OCI-LY1 (cell line): ENCODE results near the gene FBXO46.

ENCODE experiments used
- H2AFZ ChIP-seq: fragments of 200-600 bp; sonication (generic), shearing (Covaris generic); 2 replicates; pipeline ENCODE4 v1.6.0; 2014; ENCODE audit warnings: antibody characterized with exemption, mild to moderate bottlenecking, low read length
- H3F3A ChIP-seq: fragments of 200-600 bp; sonication (generic), shearing (Covaris generic); 2 replicates; pipeline ENCODE4 v1.6.0; 2014; ENCODE audit warnings: mild to moderate bottlenecking, antibody characterized with exemption, low read length, moderate library complexity; ENCODE audit not compliant: insufficient read depth
- H3K27ac ChIP-seq: fragments of 200-600 bp; sonication (generic); 2 replicates; pipeline ENCODE4 v1.5.1; 2014; ENCODE audit warnings: low read length, mixed run types, mild to moderate bottlenecking, low read depth; ENCODE audit not compliant: poor library complexity, severe bottlenecking
- H3K27me3 ChIP-seq: fragments of 200-600 bp; sonication (generic); 2 replicates; pipeline ENCODE4 v1.6.0; 2014; ENCODE audit warnings: antibody characterized with exemption, mild to moderate bottlenecking, low read length, moderate library complexity; ENCODE audit not compliant: insufficient read depth
- H3K36me3 ChIP-seq: fragments of 200-600 bp; sonication (generic); 2 replicates; pipeline ENCODE4 v1.6.1; 2014; ENCODE audit warnings: mild to moderate bottlenecking, antibody characterized with exemption, low read length, moderate library complexity, mixed read lengths; ENCODE audit not compliant: insufficient read depth
- H3K4me1 ChIP-seq: fragments of 200-600 bp; sonication (generic); 2 replicates; pipeline ENCODE4 v1.5.1; 2014; ENCODE audit warnings: mild to moderate bottlenecking, low read length, moderate library complexity; ENCODE audit not compliant: insufficient read depth, severe bottlenecking
- H3K4me2 ChIP-seq: fragments of 200-600 bp; sonication (generic), shearing (Covaris generic); 2 replicates; pipeline ENCODE4 v1.6.1; 2014; ENCODE audit warnings: low read length
- H3K4me3 ChIP-seq: fragments of 200-600 bp; sonication (generic); 2 replicates; pipeline ENCODE4 v1.5.1; 2014; ENCODE audit warnings: low read length, low read depth, mild to moderate bottlenecking, mixed read lengths; ENCODE audit not compliant: poor library complexity, severe bottlenecking
- H3K79me2 ChIP-seq: fragments of 200-600 bp; shearing (Covaris generic); 2 replicates; pipeline ENCODE4 v1.6.1; 2016; ENCODE audit warnings: mixed run types, low read length, mixed read lengths; ENCODE audit not compliant: insufficient read depth
- H3K9ac ChIP-seq: fragments of 200-600 bp; sonication (generic), shearing (Covaris generic); 2 replicates; pipeline ENCODE4 v1.6.1; 2014; ENCODE audit warnings: mild to moderate bottlenecking, low read length, mixed read lengths
- H3K9me2 ChIP-seq: fragments of 200-600 bp; sonication (generic), shearing (Covaris generic); 2 replicates; pipeline ENCODE4 v1.6.1; 2014; ENCODE audit warnings: low read depth, mild to moderate bottlenecking, low read length, mixed read lengths
- H3K9me3 ChIP-seq: fragments of 200-600 bp; shearing (Covaris generic); 2 replicates; pipeline ENCODE4 v1.6.1; 2014; ENCODE audit warnings: low read length, mixed read lengths
- H4K20me1 ChIP-seq: fragments of 200-600 bp; sonication (generic), shearing (Covaris generic); 2 replicates; pipeline ENCODE4 v1.6.0; 2016; ENCODE audit warnings: mild to moderate bottlenecking, low read length; ENCODE audit not compliant: insufficient read depth
- CTCF ChIP-seq: fragments of 200-600 bp; sonication (generic), shearing (Covaris generic); IDR thresholded peaks from 2 replicates; pipeline ENCODE4 v1.5.1; 2017; ENCODE audit warnings: mild to moderate bottlenecking, antibody characterized with exemption, low read length, moderate library complexity, mixed read lengths
- EZH2 ChIP-seq: fragments of 200-600 bp; sonication (generic), shearing (Covaris generic); IDR thresholded peaks from 2 replicates; pipeline ENCODE4 v1.8.0; 2017; ENCODE audit warnings: borderline replicate concordance, mixed run types, mild to moderate bottlenecking, antibody characterized with exemption, low read length, moderate library complexity, mixed read lengths

The FBXO46 gene

GRCh38 chr19:45742969-45743368 is 12.3 kb upstream of the FBXO46 start:
- H3K4me2 ChIP-seq: no peak overlapping the region
- H3F3A ChIP-seq: no peaks in the 10 kb centered on the region
- no peaks in the 10 kb centered on the region for H3K36me3 ChIP-seq
- no peaks in the 10 kb centered on the region for H4K20me1 ChIP-seq
- H3K4me3 ChIP-seq: no peak overlapping the region
- H3K27ac ChIP-seq: no peak overlapping the region
- TF ChIP-seq EZH2: no peak
- TF ChIP-seq CTCF: no peak
- no peak overlapping the region for H2AFZ ChIP-seq
- H3K9ac ChIP-seq: no peak overlapping the region
- no peaks in the 10 kb centered on the region for H3K9me3 ChIP-seq
- no peaks in the 10 kb centered on the region for H3K9me2 ChIP-seq
- no peaks in the 10 kb centered on the region for H3K4me1 ChIP-seq
- H3K79me2 ChIP-seq: no peaks in the 10 kb centered on the region
- H3K27me3 ChIP-seq: peaks cover 11% of the 10 kb centered on the region; the same call in 1 of the 2 replicates

GRCh38 chr19:45739498-45740439 is 9.1 kb upstream of the FBXO46 start:
- no peak for TF ChIP-seq EZH2
- TF ChIP-seq CTCF: no peak
- no peak overlapping the region for H3K4me3 ChIP-seq
- no peak overlapping the region for H3K4me2 ChIP-seq

GRCh38 chr19:45733160-45733810 is 2.6 kb upstream of the FBXO46 start, which contains the start of gene MEIOSIN:
MEIOSIN (plus strand) TSS chr19:45733439; CDS start chr19:45735377, 1,938 bp downstream.
- Histone ChIP-seq H3F3A (no peaks in the 10 kb centered on the region), H3K79me2 (peaks cover 21% of the 10 kb centered on the region), H3K27ac (no peak within 1 kb of the TSS), H3K4me3 (no peak within 1 kb of the TSS), H3K9ac (no peak within 1 kb of the TSS), H3K9me2 (no peaks in the 10 kb centered on the region), H4K20me1 (no peaks in the 10 kb centered on the region), H3K27me3 (no peaks in the 10 kb centered on the region), H3K4me1 (peaks cover 9% of the 10 kb centered on the region), H3K9me3 (no peaks in the 10 kb centered on the region), H3K4me2 (no peak within 1 kb of the TSS), H3K36me3 (no peaks in the 10 kb centered on the region), H2AFZ (no peak within 1 kb of the TSS)
- TF ChIP-seq CTCF (no peak), EZH2 (no peak)

More at GRCh38 chr19:45739498-45740439, 9.1 kb upstream of the FBXO46 start:
- Histone ChIP-seq H3K36me3 (no peaks in the 10 kb centered on the region), H2AFZ (no peak overlapping the region), H3K27ac (no peak overlapping the region), H4K20me1 (no peaks in the 10 kb centered on the region), H3K4me1 (no peaks in the 10 kb centered on the region), H3K79me2 (no peaks in the 10 kb centered on the region), H3K9me2 (no peaks in the 10 kb centered on the region), H3F3A (no peaks in the 10 kb centered on the region), H3K9me3 (no peaks in the 10 kb centered on the region), H3K9ac (no peak overlapping the region), H3K27me3 (peaks cover under 1% of the 10 kb centered on the region; the same call in 1 of the 2 replicates)
